HepG2 (cell line): ENCODE measurements around the gene NTN3. TPM values are rescaled to one million over a fixed set of nuclear protein-coding genes. Genes with fewer than 3 reads are reported as not detected.

Experiments used
- ATAC-seq: fragments of 200-7000 bp; cut with Tn5 transposase; 3 replicates; pipeline ENCODE4 v1.9.1; 2020; ENCODE audit warnings: mild to moderate bottlenecking, moderate library complexity
- BruUV-seq: library from RNA; stranded (reverse); fragments of 400-500 nt; replicated peaks from 2 replicates; lab custom pipeline; 2021; lab: Mats Ljungman, UMichigan
- CTCF ChIA-PET: fragments of 300-600 bp; formaldehyde crosslinking; extraction: SDS; loops from one replicate; lab custom pipeline; 2021; ENCODE audit warnings: low total read pairs, inconsistent platforms, low intra/inter-chr PET ratio; lab: Yijun Ruan, JAX
- POLR2A ChIA-PET: fragments of 350-600 bp; sonication (Branson Sonifier 250); formaldehyde crosslinking; loops from one replicate; lab custom pipeline; 2020; ENCODE audit warnings: antibody characterized with exemption, inconsistent platforms; lab: Yijun Ruan, JAX
- DNase-seq: peaks from one replicate; pipeline ENCODE4 v3.0.0-alpha.2; 2015; ENCODE audit warnings: low spot score
- FAIRE-seq: peaks from 3 replicates; lab custom pipeline; 2011; peaks lifted over from hg19 to GRCh38; lab: Jason Lieb, UNC
- H2AFZ ChIP-seq: one replicate; pipeline ENCODE4 v1.6.1; 2011; ENCODE audit warnings: low read length, inconsistent platforms
- H3K27ac ChIP-seq: fragments of 300-600 bp; 3 replicates; pipeline ENCODE4 v1.8.0; 2011; ENCODE audit warnings: mixed run types, mild to moderate bottlenecking, mixed read lengths, low read length, inconsistent platforms; ENCODE audit not compliant: insufficient read depth; ENCODE audit errors: extremely low read length
- H3K27me3 ChIP-seq, 2 experiments: fragments of 200-600 bp in 1 of 2; 2 replicates in 1 of 2; 3 replicates in 1 of 2; pipeline versions ENCODE4 v1.6.0 to v1.8.0; 2011; ENCODE audit warnings: low read length in 2 of 2, mild to moderate bottlenecking in 2 of 2, moderate library complexity in 2 of 2, inconsistent platforms in 1 of 2; ENCODE audit not compliant: insufficient read depth in 2 of 2, control insufficient read depth in 1 of 2
- H3K36me3 ChIP-seq, 2 experiments: fragments of 200-600 bp in 1 of 2; replicated peaks in 1 of 2; 2 replicates in 1 of 2; 3 replicates in 1 of 2; pipeline versions ENCODE4 v1.5.1 to v1.8.0; 2011; ENCODE audit warnings: low read length in 2 of 2, inconsistent platforms in 1 of 2; ENCODE audit not compliant: insufficient read depth in 2 of 2, control insufficient read depth in 1 of 2
- H3K4me1 ChIP-seq: 2 replicates; pipeline ENCODE4 v1.5.1; 2012; ENCODE audit warnings: low read length, inconsistent platforms; ENCODE audit not compliant: insufficient read depth
- H3K4me2 ChIP-seq: 2 replicates; pipeline ENCODE4 v1.6.0; 2011; ENCODE audit warnings: low read depth, low read length, inconsistent platforms
- H3K4me3 ChIP-seq, 3 experiments: fragments of 200-600 bp in 1 of 3; sonication (generic), shearing (Covaris generic) in 1 of 3; replicated peaks in 1 of 3; 2 replicates each; pipeline ENCODE4 v1.5.1; 2011 to 2016; ENCODE audit warnings: low read length in 3 of 3, inconsistent platforms in 2 of 3, low read depth in 2 of 3, mild to moderate bottlenecking in 2 of 3, control low read depth in 1 of 3, mixed read lengths in 1 of 3; ENCODE audit not compliant: insufficient read depth in 1 of 3
- H3K79me2 ChIP-seq: one replicate; pipeline ENCODE4 v1.6.1; 2011; ENCODE audit warnings: low read length, inconsistent platforms; ENCODE audit not compliant: insufficient read depth
- H3K9ac ChIP-seq: 2 replicates; pipeline ENCODE4 v1.6.0; 2011; ENCODE audit warnings: mild to moderate bottlenecking, low read depth, low read length, inconsistent platforms; ENCODE audit not compliant: insufficient read depth
- H3K9me3 ChIP-seq: 2 replicates; pipeline ENCODE4 v1.5.1; 2012; ENCODE audit warnings: mild to moderate bottlenecking, low read length
- H4K20me1 ChIP-seq: 2 replicates; pipeline ENCODE4 v1.6.0; 2011; ENCODE audit warnings: inconsistent platforms, mild to moderate bottlenecking, low read length, moderate library complexity; ENCODE audit not compliant: insufficient read depth
- AGO2 ChIP-seq: fragments of 200-400 bp; formaldehyde crosslinking; optimal IDR thresholded peaks from 2 replicates; pipeline ENCODE3; 2017; ENCODE audit warnings: mild to moderate bottlenecking, low read depth, low read length, moderate library complexity
- HNF1A ChIP-seq, 2 experiments: sonication (generic) in 1 of 2; formaldehyde crosslinking in 1 of 2; IDR thresholded peaks; 2 replicates each; pipeline versions ENCODE4 v1.4.0 to v1.6.1; 2016 to 2020; ENCODE audit warnings: borderline replicate concordance in 1 of 2, low read depth in 1 of 2, mild to moderate bottlenecking in 1 of 2, missing genetic modification reagents in 1 of 2
- KLF13 ChIP-seq: sonication (generic); formaldehyde crosslinking; IDR thresholded peaks from 2 replicates; pipeline ENCODE4 v1.4.0; 2020; ENCODE audit warnings: mild to moderate bottlenecking, missing genetic modification reagents
- MLXIP ChIP-seq: sonication (generic); formaldehyde crosslinking; IDR thresholded peaks from 2 replicates; pipeline ENCODE4 v1.9.0; 2021; ENCODE audit warnings: missing genetic modification reagents, borderline replicate concordance
- SNAI1 ChIP-seq: sonication (generic); formaldehyde crosslinking; IDR thresholded peaks from 2 replicates; pipeline ENCODE4 v1.5.0; 2020; ENCODE audit warnings: mild to moderate bottlenecking, missing genetic modification reagents, borderline replicate concordance
- ZNF121 ChIP-seq: sonication (generic); formaldehyde crosslinking; IDR thresholded peaks from 2 replicates; pipeline ENCODE4 v1.5.0; 2020; ENCODE audit warnings: mild to moderate bottlenecking, missing genetic modification reagents
- ZNF205 ChIP-seq: IDR thresholded peaks from 2 replicates; pipeline ENCODE4 v1.6.1; 2018; ENCODE audit warnings: missing biosample characterization, missing genetic modification reagents
- WGBS: methylation state at CpG from one replicate; pipeline ENCODE4 v1.1.6; 2017; ENCODE audit warnings: low lambda C conversion rate; 5-methylcytosine and 5-hydroxymethylcytosine counted together
- in situ Hi-C: cut with HindIII; loops from 2 replicates; pipeline ENCODE4 v1.10.0; 2017; ENCODE audit warnings: low pct_unique_long_range_greater_than_20kb; ENCODE audit not compliant: extremely low pct_ligation_motif_present
- intact Hi-C: fragments of 100-400 bp; cut with micrococcal nuclease; formaldehyde crosslinking; loops from one replicate; pipeline ENCODE4 v1.10.0; 2022; ENCODE audit not compliant: unreplicated experiment
- polyA plus RNA-seq, 8 experiments: library from polyadenylated mRNA; depleted of rRNA in 3 of 8; stranded (reverse) in 7 of 8; unstranded in 1 of 8; fragments of >200 nt; fragmentation: Illumina TruSeq in 4 of 8; extraction: Trizol in 4 of 8; gene quantifications; 2 replicates each; pipeline versions ENCODE4 v1.2.1 to v1.2.3, GENCODE V29; 2011 to 2016; ENCODE audit warnings: low read depth in 4 of 8, missing spikeins in 1 of 8, mixed read lengths in 1 of 8; ENCODE audit not compliant: insufficient read depth in 1 of 8
- total RNA-seq, 5 experiments: library from RNA; depleted of rRNA; stranded (reverse); fragments of >200 nt; fragmentation: Illumina TruSeq; extraction: Trizol; gene quantifications; 2 replicates each; pipeline ENCODE4 v1.2.3, GENCODE V29; 2016; ENCODE audit warnings: low read depth in 1 of 5

NTN3 gene
- total and polyA plus RNA-seq, 2 of the 13 experiments (the other 11 are each of a cell fraction or from before 2014, with no cell fraction given): 0.09 to 0.20 TPM

- in situ Hi-C loops (no loop called here), intact Hi-C loops (no loop called here)
- 96% methylated on average over 23 of the region's 28 CpGs for WGBS
- H3K36me3 ChIP-seq: peaks cover 26 to 48% of the 10 kb centered on the region in 2 experiments; a peak in 4 of 5 replicates
- H4K20me1 ChIP-seq: no peaks in the 10 kb centered on the region
- BruUV-seq: no TSS peak
- no peaks in the 10 kb centered on the region for H3K27me3 ChIP-seq
- H3K4me3 ChIP-seq: no peak overlapping the region
- no peak overlapping the region for H2AFZ ChIP-seq
- H3K4me1 ChIP-seq: peaks cover 10% of the 10 kb centered on the region
- DNase-seq (no peak), ATAC-seq (no peak), FAIRE-seq (no peak)
- peak; percentile 76 for TF ChIP-seq AGO2
- TF ChIP-seq ZNF121 (CRISPR knock-in tag): no peak
- H3K9me3 ChIP-seq: no peaks in the 10 kb centered on the region
- no peak overlapping the region for H3K4me2 ChIP-seq
- ChIA-PET POLR2A (no interaction called here), CTCF (no interaction called here)
- no peaks in the 10 kb centered on the region for H3K79me2 ChIP-seq
- H3K27ac ChIP-seq: no peak overlapping the region
- H3K9ac ChIP-seq: no peak overlapping the region
Measured at GRCh38 chr16:2455081-2455845, 15.8 kb upstream of the NTN3 start.

DNA sequence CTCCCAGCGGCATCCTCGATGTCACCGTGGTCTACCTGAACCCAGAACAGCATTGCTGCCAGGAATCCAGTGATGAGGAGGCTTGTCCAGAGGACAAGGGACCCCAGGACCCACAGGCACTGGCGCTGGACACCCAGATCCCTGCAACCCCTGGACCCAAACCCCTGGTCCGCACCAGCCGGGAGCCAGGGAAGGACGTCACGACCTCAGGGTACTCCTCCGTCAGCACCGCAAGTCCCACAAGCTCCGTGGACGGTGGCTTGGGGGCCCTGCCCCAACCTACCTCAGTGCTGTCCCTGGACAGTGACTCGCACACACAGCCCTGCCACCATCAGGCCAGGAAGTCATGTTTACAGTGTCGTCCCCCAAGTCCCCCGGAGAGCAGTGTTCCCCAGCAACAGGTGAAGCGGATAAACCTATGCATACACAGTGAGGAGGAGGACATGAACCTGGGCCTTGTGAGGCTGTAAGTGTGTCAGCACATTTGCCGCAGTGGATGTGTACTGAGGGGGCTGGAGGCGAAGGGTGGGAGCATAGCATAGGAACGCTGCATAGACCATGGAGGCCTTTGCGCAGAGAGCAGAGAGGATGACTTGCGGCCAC, 14.4 kb upstream of the NTN3 start:
- Histone ChIP-seq H4K20me1 (no peaks in the 10 kb centered on the region), H3K4me3 (no peak overlapping the region), H3K36me3 (peaks cover 26 to 40% of the 10 kb centered on the region in 2 experiments; a peak in 4 of 5 replicates), H3K27ac (no peak overlapping the region), H3K9me3 (no peaks in the 10 kb centered on the region), H2AFZ (no peak overlapping the region), H3K27me3 (no peaks in the 10 kb centered on the region), H3K79me2 (no peaks in the 10 kb centered on the region), H3K9ac (no peak overlapping the region), H3K4me1 (peaks cover 23% of the 10 kb centered on the region), H3K4me2 (no peak overlapping the region)
- DNase-seq (no peak), FAIRE-seq (no peak), ATAC-seq (no peak)
- BruUV-seq: no TSS peak
- WGBS: 94% methylated on average over 13 of the region's 21 CpGs
- intact Hi-C loops (no loop called here), in situ Hi-C loops (no loop called here)
- CTCF ChIA-PET: no interaction called here
- POLR2A ChIA-PET: no interaction called here
- no peak for TF ChIP-seq KLF13 (CRISPR knock-in tag)
- TF ChIP-seq SNAI1 (CRISPR knock-in tag): no peak
- no peak for TF ChIP-seq MLXIP
- no peak for TF ChIP-seq ZNF205
- TF ChIP-seq HNF1A (IDR thresholded peaks at IDR 0.05; ENCODE audit: low read depth): no peak
- TF ChIP-seq HNF1A (CRISPR knock-in tag; IDR thresholded peaks at IDR 0.05; ENCODE audit: borderline replicate concordance): no peak
